Fibroblast of upper back skin (primary cell): Measurements from ENCODE around the gene MOGAT2.

ENCODE experiments used
- DNase-seq: peaks from one replicate; pipeline ENCODE4 v3.0.0-alpha.2; 2013

MOGAT2 gene

GRCh38 chr11:75760243-75760642 lies 42.6 kb downstream of the MOGAT2 start:
- no peak for DNase-seq

- DNase-seq, result peak; percentile 66
These were observed 43.3 kb downstream of the MOGAT2 start for GRCh38 chr11:75760710-75761493.

GRCh38 chr11:75762158-75762557 lies 44.5 kb downstream of the MOGAT2 start:
- no peak for DNase-seq

- peak; percentile 74 for DNase-seq
These were observed 45.2 kb downstream of the MOGAT2 start for GRCh38 chr11:75762885-75763284.

- no peak for DNase-seq
These were observed 46.2 kb downstream of the MOGAT2 start for GRCh38 chr11:75763846-75764245.

- DNase-seq, result no peak
These were observed 47.5 kb downstream of the MOGAT2 start for GRCh38 chr11:75765116-75765515.

- no peak for DNase-seq
These were observed 49.0 kb downstream of the MOGAT2 start for GRCh38 chr11:75766443-75767227.

GRCh38 chr11:75767228-75767572 lies 49.6 kb downstream of the MOGAT2 start:
- no peak for DNase-seq

- no peak for DNase-seq
These were observed 50.1 kb downstream of the MOGAT2 start for GRCh38 chr11:75767793-75768111.

- DNase-seq, result peak; percentile 61
These were observed 50.7 kb downstream of the MOGAT2 start, which contains the start of gene DGAT2 for GRCh38 chr11:75768112-75768908. Gene DGAT2 (plus strand): TSS chr11:75768778. CDS start chr11:75768992, 214 bp downstream.

GRCh38 chr11:75768909-75769771 lies 51.5 kb downstream of the MOGAT2 start:
- DNase-seq, result no peak

- DNase-seq, result no peak
These were observed 52.5 kb downstream of the MOGAT2 start for GRCh38 chr11:75770102-75770501.

GRCh38 chr11:75771646-75772410 lies 54.2 kb downstream of the MOGAT2 start:
- peak; percentile 67 for DNase-seq

- DNase-seq, result no peak
These were observed 56.1 kb downstream of the MOGAT2 start for GRCh38 chr11:75773595-75774353.

- DNase-seq, result no peak
These were observed 57.4 kb downstream of the MOGAT2 start for GRCh38 chr11:75775056-75775455.

GRCh38 chr11:75776546-75776945 lies 58.9 kb downstream of the MOGAT2 start:
- no peak for DNase-seq

GRCh38 chr11:75777461-75778110 lies 59.9 kb downstream of the MOGAT2 start:
- no peak for DNase-seq

GRCh38 chr11:75778962-75779361 lies 61.3 kb downstream of the MOGAT2 start:
- DNase-seq, result no peak

- no peak for DNase-seq
These were observed 62.3 kb downstream of the MOGAT2 start for GRCh38 chr11:75779960-75780359.

GRCh38 chr11:75780888-75781287 lies 63.2 kb downstream of the MOGAT2 start:
- DNase-seq, result no peak
